Measurements from ENCODE around the gene KATNB1. TPM values are rescaled to one million over a fixed set of nuclear protein-coding genes. Genes with fewer than 3 reads are reported as not detected.

The KATNB1 gene
- total RNA-seq, 2 experiments from 2014 or later, result 37.4 to 43.5 TPM

GRCh38 chr16:57802341-57803133, 67.0 kb downstream of the KATNB1 start, which contains the start of gene KIFC3:
Gene KIFC3, minus strand, starts transcription at chr16:57802491. Its CDS starts 4,248 bp downstream, at chr16:57798243.
- Histone ChIP-seq H2AFZ (ENCODE audit: low read length) (no peak within 1 kb of the TSS), H3K27ac (ENCODE audit: low read depth, low read length, poor library complexity, severe bottlenecking) (no peak within 1 kb of the TSS), H3K9me3 (ENCODE audit: low read length) (no peaks in the 10 kb centered on the region), H3K4me2 (ENCODE audit: low read length) (no peak within 1 kb of the TSS), H3K79me2 (ENCODE audit: insufficient read depth, low read depth, low read length) (no peaks in the 10 kb centered on the region), H3K4me3 (ENCODE audit: low read depth, low read length, poor library complexity, severe bottlenecking) (no peak within 1 kb of the TSS), H4K20me1 (ENCODE audit: insufficient read depth, low read length) (no peaks in the 10 kb centered on the region), H3K4me1 (ENCODE audit: insufficient read depth, low read length, poor library complexity, severe bottlenecking) (no peaks in the 10 kb centered on the region), H3K9me2 (ENCODE audit: insufficient read depth, low read length) (no peaks in the 10 kb centered on the region), H3K36me3 (ENCODE audit: insufficient read depth, low read length) (no peaks in the 10 kb centered on the region)
- ChIA-PET POLR2A (no interaction called here), CTCF (ENCODE audit: unreplicated experiment) (no interaction called here)
- BruUV-seq (replicated peaks), result no TSS peak
- DNase-seq (ENCODE audit: low spot score), result peak; percentile 12
- TF ChIP-seq EZH2phosphoT487 (IDR thresholded peaks at IDR 0.05; ENCODE audit: borderline replicate concordance, low read depth, low read length) (no peak), CTCF (conservative IDR thresholded peaks at IDR 0.05; ENCODE audit: low read length) (no peak)
- intact Hi-C loops (cut with micrococcal nuclease; ENCODE audit: unreplicated experiment), result no loop called here

- intact Hi-C loops (cut with micrococcal nuclease; ENCODE audit: unreplicated experiment), result no loop called here
- Histone ChIP-seq H3K27ac (ENCODE audit: low read depth, low read length, poor library complexity, severe bottlenecking) (no peak overlapping the region), H3K4me3 (ENCODE audit: low read depth, low read length, poor library complexity, severe bottlenecking) (no peak overlapping the region), H3K36me3 (ENCODE audit: insufficient read depth, low read length) (no peaks in the 10 kb centered on the region), H3K9me3 (ENCODE audit: low read length) (no peaks in the 10 kb centered on the region), H3K79me2 (ENCODE audit: insufficient read depth, low read depth, low read length) (no peaks in the 10 kb centered on the region), H3K4me1 (ENCODE audit: insufficient read depth, low read length, poor library complexity, severe bottlenecking) (no peaks in the 10 kb centered on the region), H3K9me2 (ENCODE audit: insufficient read depth, low read length) (no peaks in the 10 kb centered on the region), H2AFZ (ENCODE audit: low read length) (no peak overlapping the region), H3K4me2 (ENCODE audit: low read length) (no peak overlapping the region), H4K20me1 (ENCODE audit: insufficient read depth, low read length) (no peaks in the 10 kb centered on the region)
- no TSS peak for BruUV-seq (replicated peaks)
- DNase-seq (ENCODE audit: low spot score), result no peak
- ChIA-PET POLR2A (no interaction called here), CTCF (ENCODE audit: unreplicated experiment) (no interaction called here)
- TF ChIP-seq CTCF (conservative IDR thresholded peaks at IDR 0.05; ENCODE audit: low read length), result no peak
- no peak for TF ChIP-seq EZH2phosphoT487 (IDR thresholded peaks at IDR 0.05; ENCODE audit: borderline replicate concordance, low read depth, low read length)
Observed at GRCh38 chr16:57803134-57803990, 67.8 kb downstream of the KATNB1 start.

Data from OCI-LY7 (cell line).